ENCODE data around the gene ADARB2.
"Not testable (repeated sequence)": the region's sequence is repeated elsewhere in the genome, so short reads cannot be mapped to it uniquely, and the experiment has no call there.

The ADARB2 gene

DNA sequence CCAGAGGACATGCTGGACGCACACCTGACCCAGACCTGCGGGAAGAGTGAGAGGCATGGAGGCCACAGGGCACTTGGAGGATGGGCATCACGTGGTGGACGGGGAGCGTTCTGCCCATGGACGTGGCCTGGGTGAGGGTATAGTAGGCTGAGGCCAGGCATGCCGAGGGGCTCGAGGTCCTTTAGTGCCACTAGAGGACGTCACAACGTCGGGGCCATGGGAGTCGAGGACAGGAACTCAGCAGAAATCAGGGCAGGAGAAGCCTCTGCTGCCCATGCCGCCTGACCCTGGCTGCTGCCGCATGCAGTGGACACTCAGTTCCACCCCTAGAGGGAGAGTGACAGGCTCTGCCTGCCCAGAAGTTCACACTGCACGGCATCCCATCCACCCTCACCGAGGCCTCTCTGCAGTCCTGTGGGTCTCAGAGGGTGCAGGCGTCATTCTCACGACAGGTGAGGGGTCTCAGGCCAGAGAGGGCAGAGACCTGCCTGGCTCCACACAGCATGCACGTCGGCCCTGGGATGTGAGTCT is 198.7 kb downstream of the ADARB2 start:
- DNase-seq, result no peak

DNA sequence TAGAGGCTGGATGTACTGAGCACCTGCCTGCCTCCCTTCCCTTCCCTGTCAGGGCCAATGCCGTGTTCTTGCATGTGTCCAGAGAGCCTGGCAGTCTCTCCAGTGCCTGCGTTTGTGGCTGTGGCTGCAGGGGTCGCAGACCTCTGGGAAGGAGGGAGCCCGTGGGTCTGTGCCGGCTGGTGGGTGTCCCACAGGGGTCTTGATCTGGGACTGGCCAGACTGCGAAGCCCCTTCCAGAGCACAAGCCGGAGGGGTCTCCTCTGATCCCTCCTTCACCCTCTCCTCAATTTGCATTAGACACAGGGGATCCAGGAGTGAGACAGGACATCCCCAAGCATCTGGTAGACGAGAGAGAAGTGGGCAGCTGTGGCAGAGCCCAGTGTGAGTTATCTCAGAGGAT is 199.2 kb downstream of the ADARB2 start:
- DNase-seq, result no peak

GRCh38 chr10:1537449-1537848 is 199.9 kb downstream of the ADARB2 start:
- not testable (repeated sequence) for DNase-seq

DNA sequence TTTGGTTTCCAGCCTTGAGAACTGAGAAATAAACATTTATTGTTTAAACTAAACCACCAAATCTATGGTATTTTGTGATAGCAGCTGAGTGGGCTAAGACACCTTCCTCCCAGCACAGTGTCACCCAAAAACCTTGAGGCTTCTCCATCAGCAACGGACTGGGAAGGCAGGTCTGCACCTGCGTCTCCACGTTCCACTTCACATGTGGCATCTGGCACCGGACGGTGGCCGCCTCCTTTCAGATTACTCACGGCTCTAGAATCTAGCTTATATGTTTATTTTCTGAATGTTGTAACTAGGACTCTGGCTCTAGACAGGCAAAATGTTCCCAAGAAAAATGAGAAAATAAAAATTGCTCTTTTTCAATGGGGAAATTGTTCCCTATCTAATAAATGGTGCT is 201.0 kb downstream of the ADARB2 start:
- DNase-seq, result no peak

DNA sequence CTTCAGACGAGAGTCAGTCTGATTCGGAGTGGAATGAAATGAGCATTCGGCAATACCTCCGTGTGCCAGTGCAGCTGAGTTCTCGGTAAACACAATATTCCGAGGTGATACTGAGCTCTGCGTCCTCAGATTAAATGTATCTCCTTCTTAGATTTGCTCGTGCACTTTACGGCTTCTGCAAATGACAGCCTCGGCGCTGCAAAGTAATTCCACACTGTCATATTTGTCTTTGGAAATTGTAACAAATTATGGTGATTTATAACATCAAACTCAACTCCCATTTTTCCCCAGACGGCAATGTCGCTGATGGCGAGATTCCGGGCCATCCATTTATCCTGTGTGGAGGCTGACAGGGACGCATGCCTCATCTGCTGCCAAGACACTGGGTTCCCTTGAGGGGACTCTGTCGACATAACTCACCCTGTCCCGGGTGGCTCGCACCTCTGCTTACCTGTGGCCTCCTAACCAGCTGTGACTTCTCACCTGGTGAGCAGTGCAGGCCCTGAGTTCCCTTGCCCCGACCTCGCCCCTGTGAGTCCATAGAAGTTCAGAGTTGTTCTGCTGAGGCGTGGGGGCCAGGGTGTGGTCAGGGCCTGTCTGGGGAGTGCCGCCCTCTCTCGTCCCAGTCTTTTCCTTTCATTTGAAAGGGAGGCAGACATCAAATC is 201.9 kb downstream of the ADARB2 start:
- DNase-seq, result no peak

- no peak for DNase-seq
Measured at GRCh38 chr10:1534820-1535219, 202.5 kb downstream of the ADARB2 start.

DNA sequence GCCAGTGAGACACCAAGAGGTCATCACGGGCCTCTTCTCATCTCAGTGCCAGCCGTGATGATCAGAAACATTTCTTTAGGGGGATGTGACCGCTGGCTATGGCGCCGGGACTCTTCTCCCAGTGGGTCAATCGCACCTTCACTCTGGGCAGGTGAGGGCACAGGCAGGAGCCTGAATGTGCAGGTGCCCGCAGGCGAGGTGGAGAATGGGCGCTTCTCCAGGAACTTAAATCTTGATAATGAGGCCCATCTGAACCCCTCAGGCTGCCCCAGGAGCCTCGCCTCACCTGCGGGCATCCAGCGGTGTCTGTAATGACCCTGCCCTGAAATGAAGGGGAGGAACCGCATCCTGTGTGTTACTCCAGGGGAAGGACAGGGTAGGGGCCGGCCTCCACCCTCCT is 204.7 kb downstream of the ADARB2 start:
- DNase-seq, result no peak

GRCh38 chr10:1531883-1532597 is 205.3 kb downstream of the ADARB2 start:
- DNase-seq, result no peak

DNA sequence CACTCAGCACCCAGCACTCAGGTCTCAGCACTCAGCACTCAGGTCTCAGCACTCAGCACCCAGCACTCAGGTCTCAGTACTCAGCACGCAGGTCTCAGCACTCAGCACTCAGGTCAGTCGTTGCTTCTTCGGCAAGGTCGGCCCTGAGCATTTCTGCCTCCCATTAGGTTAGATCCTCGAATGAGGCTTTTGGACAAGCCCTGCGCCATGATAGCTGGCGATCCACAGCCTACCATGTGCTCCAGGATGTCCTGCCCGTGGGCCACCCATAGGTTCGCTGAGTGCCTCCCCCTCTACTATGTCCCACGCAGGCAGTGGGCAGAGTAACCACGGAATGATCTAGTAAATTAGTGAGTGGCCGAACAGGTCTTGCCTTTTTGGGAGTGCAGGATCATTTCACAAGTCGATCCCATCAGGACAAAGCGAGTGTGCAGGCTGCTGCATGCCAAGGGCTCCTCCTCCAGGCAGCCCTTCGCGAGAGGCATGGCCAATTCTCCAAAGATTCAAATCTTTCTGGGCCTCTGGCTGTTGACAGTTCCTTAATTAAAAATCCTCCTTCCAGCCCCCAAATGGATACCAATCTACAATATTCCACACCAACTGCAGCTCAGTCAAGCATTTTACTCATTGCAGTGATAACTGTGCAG is 206.3 kb downstream of the ADARB2 start:
- DNase-seq, result no peak

DNA sequence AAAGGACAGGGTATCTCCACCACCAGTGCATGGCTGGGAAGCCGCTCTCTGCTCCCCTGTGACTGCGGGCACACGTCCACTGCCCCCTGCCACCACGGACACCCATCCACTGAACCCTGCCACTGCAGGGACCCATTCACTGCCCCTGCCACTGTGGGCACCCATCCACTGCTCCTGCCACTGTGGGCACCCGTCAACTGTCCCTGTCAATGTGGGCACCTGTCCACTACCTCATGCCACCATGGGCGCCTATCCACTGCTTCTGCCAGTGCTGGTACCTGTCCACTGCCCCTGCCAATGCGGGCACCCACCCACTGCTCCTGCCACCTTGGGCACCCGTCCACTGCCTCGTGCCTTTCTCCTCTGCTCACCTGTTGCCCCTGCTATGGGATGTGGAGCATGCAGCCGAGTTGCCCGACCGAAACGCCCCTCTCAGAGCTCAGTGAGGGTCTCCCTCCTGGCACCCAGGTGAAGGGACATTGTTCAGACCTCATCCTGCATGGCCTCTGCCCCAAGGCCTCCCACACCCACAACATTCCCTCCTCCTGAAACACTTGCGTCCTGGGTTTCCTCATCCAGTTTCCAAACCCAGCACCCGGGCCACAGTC is 207.4 kb downstream of the ADARB2 start:
- DNase-seq, result no peak

GRCh38 chr10:1527951-1528350 is 209.4 kb downstream of the ADARB2 start:
- DNase-seq, result no peak

DNA sequence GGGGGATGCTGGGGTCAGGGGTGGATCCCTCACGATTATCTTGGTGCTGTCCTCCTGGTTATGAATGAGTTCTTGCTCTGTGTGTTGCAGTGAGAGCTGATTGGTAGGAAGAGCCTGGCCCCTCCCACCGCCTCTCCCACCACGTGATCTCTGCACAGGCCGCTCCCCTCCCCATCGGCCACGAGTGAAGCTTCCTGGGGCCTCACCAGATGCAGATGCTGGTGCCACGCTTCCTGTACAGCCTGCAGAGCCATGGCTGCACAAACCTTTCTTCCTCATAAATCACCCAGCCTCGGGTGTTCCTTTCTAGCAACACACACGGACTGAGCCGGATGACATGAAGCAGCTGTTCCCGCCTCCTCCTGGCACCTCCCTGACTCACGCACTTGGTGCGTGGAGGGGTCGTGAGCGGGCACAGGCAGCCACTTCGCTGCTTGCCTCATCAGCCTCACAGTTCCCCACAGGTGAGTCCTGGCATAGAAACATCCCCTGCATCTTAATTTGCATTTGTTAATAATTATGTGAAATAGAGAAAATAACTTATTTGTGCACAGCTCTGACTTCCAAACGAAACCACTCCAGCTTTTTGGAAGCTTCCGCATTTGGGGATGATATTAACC is 210.8 kb downstream of the ADARB2 start:
- no peak for DNase-seq

DNA sequence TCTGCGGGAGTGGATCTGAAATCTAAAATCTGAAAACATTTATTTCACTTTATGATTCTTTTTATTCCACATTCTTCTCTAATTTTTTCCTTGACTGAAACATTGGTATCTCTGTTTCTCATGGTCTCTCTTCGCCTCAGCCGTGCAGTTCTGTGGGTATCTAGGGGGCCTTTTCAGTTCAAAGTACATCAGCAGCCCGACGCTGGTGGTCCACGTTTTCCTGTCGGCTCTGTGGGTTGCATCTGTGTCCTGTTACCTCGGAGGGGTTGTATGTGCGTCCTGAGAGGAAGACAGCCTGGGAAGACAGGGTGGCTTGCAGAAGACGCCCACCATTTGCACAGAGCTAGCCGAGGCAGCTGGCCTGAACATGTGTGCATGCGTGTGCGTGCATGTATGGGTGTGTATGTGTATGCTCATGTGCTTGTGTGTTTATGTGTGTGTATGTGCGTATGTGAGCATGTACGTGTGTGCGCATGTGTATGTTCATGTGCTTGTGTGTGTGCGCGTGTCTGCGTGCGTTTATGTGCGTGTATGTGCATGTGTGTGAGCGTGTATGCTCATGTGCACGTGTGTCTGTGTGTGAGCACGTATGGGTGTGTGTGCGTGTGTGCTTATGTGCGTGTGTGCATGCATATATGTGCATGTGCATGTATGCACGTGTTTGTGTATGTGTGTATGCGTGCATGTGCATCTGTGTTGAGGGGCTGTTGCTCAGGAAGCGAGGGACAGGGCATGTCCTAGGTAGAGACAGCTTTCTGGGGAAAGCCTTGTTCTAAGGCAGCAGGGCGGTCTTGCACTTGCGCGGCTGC is 211.8 kb downstream of the ADARB2 start:
- no peak for DNase-seq

DNA sequence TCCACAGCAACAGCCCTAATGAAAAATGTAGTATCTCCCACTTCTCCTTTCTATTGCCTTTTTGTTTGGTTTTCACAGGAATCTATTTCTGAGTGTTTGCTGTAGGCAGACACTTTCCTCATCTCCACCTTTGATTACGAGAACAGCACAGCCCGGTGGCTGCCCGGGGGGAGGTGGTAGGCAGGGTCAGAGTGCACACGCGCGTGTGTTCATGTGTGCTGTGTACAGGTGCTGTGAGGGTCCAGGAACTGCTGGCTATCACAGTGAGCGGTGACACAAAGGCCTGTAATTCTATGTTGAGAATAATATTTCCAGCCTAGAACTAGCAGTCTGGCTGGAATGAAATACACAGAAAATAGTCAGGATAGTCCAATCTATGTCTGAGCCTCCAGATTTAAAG is 212.8 kb downstream of the ADARB2 start:
- no peak for DNase-seq

- no peak for DNase-seq
Measured at GRCh38 chr10:1523221-1523620, 214.1 kb downstream of the ADARB2 start.

GRCh38 chr10:1522237-1522636 is 215.1 kb downstream of the ADARB2 start:
- no peak for DNase-seq

DNA sequence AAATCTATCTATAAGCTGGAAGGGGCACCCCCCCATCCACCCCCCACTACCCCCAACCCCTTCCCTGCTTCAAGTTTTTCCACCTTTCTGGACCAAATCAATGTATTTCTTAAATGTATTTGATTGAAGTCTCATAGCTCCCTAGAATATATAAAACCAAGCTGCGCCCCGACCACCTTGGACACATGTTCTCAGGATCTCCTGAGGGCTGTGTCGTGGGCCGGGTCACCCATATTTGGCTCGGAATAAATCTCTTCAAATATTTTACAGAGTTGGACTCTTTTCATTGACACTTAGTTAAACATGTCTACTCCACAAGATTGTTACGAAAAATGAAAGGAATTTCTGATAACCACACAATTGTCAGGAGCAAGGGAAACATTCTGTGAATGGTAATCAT is 215.6 kb downstream of the ADARB2 start:
- no peak for DNase-seq

GRCh38 chr10:1520909-1521565 is 216.3 kb downstream of the ADARB2 start:
- DNase-seq, result no peak

- no peak for DNase-seq
Measured at GRCh38 chr10:1519391-1519790, 217.9 kb downstream of the ADARB2 start.

DNA sequence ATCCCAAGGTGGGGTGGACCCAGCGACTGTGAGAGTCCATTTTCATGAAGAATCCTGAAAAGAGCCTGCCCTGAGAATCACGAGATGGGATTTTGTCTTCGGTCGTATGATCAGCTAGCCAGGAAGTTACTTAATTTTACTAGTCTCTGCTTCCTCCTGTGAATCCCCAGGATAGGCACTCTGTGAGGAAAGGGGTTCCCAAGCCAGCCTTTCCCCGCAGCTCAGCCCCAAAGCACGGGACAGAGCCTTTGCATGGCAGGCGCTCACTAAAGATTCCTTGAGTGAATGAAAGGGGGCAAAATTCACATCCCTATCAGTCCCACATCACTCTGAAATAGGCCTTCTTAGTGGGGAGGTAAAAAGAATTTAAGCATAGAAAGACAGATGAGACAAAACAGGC is 219.6 kb downstream of the ADARB2 start:
- no peak for DNase-seq

- no peak for DNase-seq
Measured at GRCh38 chr10:1516492-1517165, 220.7 kb downstream of the ADARB2 start.
